Upper lobe of right lung (tissue), 1 donor: ENCODE results near the gene MAML3. TPM values are rescaled to one million over a fixed set of nuclear protein-coding genes. Genes with fewer than 3 reads are reported as not detected.

Experiments
- ATAC-seq: fragments of 200-7000 bp; cut with Tn5 transposase; one replicate; pipeline ENCODE4 v1.9.1; 2020; ENCODE audit warnings: mild to moderate bottlenecking, moderate library complexity
- DNase-seq: peaks from one replicate; pipeline ENCODE4 v3.0.0-alpha.2; 2020
- H3K27ac ChIP-seq: fragments of 200-600 bp; one replicate; pipeline ENCODE4 v1.8.0; 2022
- H3K27me3 ChIP-seq: fragments of 200-600 bp; one replicate; pipeline ENCODE4 v1.8.0; 2022; ENCODE audit warnings: mild to moderate bottlenecking
- H3K36me3 ChIP-seq: fragments of 200-600 bp; one replicate; pipeline ENCODE4 v1.8.0; 2022
- H3K4me1 ChIP-seq: fragments of 200-600 bp; one replicate; pipeline ENCODE4 v1.8.0; 2022
- H3K4me3 ChIP-seq: fragments of 200-600 bp; one replicate; pipeline ENCODE4 v1.8.0; 2022; ENCODE audit warnings: mild to moderate bottlenecking
- H3K9me3 ChIP-seq: fragments of 200-600 bp; one replicate; pipeline ENCODE4 v1.8.0; 2022
- intact Hi-C: fragments of 100-400 bp; cut with DNase I; formaldehyde crosslinking; loops from one replicate; pipeline ENCODE4 v1.11.0; 2022
- total RNA-seq: library from RNA; stranded (reverse); fragmentation: NEBNext Ultra II Directional; extraction: Animal tissue kit (Norgen Biotek cat#: 25700); gene quantifications from one replicate; pipeline ENCODE4 v1.2.1, GENCODE V29; 2021
- TF ChIP-seq, protein P1 (sequence below): fragments of 200-600 bp; IDR thresholded peaks from one replicate; pipeline ENCODE4 v1.8.0; 2022; ENCODE audit warnings: antibody characterized with exemption
- donor health status: DM: no; HTN: yes; CAD: no; lungs with severe emphysema.

Gene MAML3
- total RNA-seq, 1 donor from 2014 or later = 13.1 TPM

GRCh38 chr4:139899346-139899745, 254.6 kb downstream of the MAML3 start:
- H3K9me3 ChIP-seq = no peaks in the 10 kb centered on the region
- TF ChIP-seq, protein P1, sequence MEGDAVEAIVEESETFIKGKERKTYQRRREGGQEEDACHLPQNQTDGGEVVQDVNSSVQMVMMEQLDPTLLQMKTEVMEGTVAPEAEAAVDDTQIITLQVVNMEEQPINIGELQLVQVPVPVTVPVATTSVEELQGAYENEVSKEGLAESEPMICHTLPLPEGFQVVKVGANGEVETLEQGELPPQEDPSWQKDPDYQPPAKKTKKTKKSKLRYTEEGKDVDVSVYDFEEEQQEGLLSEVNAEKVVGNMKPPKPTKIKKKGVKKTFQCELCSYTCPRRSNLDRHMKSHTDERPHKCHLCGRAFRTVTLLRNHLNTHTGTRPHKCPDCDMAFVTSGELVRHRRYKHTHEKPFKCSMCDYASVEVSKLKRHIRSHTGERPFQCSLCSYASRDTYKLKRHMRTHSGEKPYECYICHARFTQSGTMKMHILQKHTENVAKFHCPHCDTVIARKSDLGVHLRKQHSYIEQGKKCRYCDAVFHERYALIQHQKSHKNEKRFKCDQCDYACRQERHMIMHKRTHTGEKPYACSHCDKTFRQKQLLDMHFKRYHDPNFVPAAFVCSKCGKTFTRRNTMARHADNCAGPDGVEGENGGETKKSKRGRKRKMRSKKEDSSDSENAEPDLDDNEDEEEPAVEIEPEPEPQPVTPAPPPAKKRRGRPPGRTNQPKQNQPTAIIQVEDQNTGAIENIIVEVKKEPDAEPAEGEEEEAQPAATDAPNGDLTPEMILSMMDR = no peak
- H3K4me3 ChIP-seq = no peak overlapping the region
- no peak for ATAC-seq
- intact Hi-C loops = no loop called here
- peaks cover 18% of the 10 kb centered on the region for H3K4me1 ChIP-seq
- DNase-seq = no peak
- H3K27ac ChIP-seq = no peak overlapping the region
- H3K27me3 ChIP-seq = no peaks in the 10 kb centered on the region
- no peaks in the 10 kb centered on the region for H3K36me3 ChIP-seq

DNA sequence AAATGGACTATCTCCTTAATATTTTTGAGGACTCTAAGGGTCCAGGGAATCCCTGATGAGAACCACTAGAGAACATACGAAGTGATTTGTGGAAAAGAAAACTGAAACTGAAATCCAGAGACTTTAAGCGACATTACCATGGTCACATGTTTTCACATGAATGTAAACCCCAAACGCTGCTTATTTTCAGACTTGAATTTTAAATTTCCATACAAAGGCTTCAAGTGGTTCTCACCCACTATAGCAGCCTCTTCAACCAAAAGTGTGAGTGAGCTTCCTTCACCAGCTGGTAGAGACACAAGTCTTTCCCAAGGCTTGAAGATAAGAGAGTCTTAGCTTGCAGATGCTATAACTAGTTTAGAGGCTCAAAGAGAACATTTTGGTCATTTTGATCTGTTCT, 255.7 kb downstream of the MAML3 start:
- Histone ChIP-seq H3K27me3 (no peaks in the 10 kb centered on the region), H3K4me1 (peaks cover 18% of the 10 kb centered on the region), H3K9me3 (no peaks in the 10 kb centered on the region), H3K36me3 (no peaks in the 10 kb centered on the region), H3K4me3 (peak overlapping the region; percentile 20), H3K27ac (no peak overlapping the region)
- DNase-seq (no peak), ATAC-seq (no peak)
- intact Hi-C loops = no loop called here
- TF ChIP-seq, protein P1 = no peak

- Histone ChIP-seq H3K27me3 (no peaks in the 10 kb centered on the region), H3K36me3 (no peaks in the 10 kb centered on the region), H3K27ac (no peak overlapping the region), H3K4me1 (peaks cover 8% of the 10 kb centered on the region), H3K4me3 (no peak overlapping the region), H3K9me3 (no peaks in the 10 kb centered on the region)
- intact Hi-C loops = no loop called here
- ATAC-seq (no peak), DNase-seq (no peak)
- TF ChIP-seq, protein P1 = no peak
These were observed 257.8 kb downstream of the MAML3 start for GRCh38 chr4:139896091-139896604.

GRCh38 chr4:139893801-139894200, 260.2 kb downstream of the MAML3 start:
- no peaks in the 10 kb centered on the region for H3K27me3 ChIP-seq
- DNase-seq (no peak), ATAC-seq (no peak)
- TF ChIP-seq, protein P1 = no peak
- no peak overlapping the region for H3K4me3 ChIP-seq
- no peak overlapping the region for H3K27ac ChIP-seq
- intact Hi-C loops = no loop called here
- peaks cover 5% of the 10 kb centered on the region for H3K4me1 ChIP-seq
- H3K36me3 ChIP-seq = no peaks in the 10 kb centered on the region
- H3K9me3 ChIP-seq = no peaks in the 10 kb centered on the region

DNA sequence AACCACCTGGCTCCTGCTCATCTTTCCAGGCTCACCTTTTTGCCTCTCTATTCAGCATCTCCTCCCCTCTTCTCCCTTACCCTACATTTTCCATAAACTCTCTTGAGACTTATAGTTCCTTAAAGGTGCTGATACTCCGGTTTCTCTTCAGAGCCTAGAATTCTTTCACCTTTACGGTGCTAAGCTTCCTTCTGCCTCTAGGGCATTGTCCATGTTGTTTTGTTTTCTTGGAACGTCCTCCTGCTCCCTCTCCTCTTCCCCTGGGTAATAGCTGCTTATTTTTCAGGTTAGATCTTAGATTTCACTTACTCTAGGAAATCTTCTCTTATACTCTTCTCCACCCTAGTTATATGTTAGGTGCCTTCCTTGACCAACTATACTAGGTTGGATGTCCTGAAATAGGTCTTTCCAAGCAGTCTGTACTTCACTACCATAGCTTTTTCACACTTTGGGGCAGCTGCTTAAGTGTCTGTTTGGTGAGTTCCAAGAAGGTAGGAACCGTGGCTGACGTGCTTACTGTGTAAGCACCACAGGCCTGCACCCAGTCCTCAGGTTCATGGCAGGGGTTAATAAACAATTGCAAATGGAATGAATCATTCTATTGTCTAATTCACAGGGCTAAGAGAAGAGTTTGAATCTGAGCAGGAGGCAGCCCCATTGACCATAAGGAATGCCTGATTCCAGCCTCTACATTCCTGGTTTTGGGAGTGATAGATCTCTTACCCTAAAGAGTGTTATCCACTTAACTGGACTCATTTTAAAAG, 260.8 kb downstream of the MAML3 start:
- DNase-seq = no peak
- Histone ChIP-seq H3K4me3 (no peak overlapping the region), H3K4me1 (peaks cover 7% of the 10 kb centered on the region), H3K9me3 (no peaks in the 10 kb centered on the region), H3K27ac (no peak overlapping the region), H3K27me3 (no peaks in the 10 kb centered on the region), H3K36me3 (no peaks in the 10 kb centered on the region)
- intact Hi-C loops = no loop called here
- ATAC-seq = no peak
- TF ChIP-seq, protein P1 = no peak
